Measurements from ENCODE around the gene DCN.
A peak's percentile ranks its signal among the peaks of the same experiment; 100 is the strongest.

DCN gene

DNA sequence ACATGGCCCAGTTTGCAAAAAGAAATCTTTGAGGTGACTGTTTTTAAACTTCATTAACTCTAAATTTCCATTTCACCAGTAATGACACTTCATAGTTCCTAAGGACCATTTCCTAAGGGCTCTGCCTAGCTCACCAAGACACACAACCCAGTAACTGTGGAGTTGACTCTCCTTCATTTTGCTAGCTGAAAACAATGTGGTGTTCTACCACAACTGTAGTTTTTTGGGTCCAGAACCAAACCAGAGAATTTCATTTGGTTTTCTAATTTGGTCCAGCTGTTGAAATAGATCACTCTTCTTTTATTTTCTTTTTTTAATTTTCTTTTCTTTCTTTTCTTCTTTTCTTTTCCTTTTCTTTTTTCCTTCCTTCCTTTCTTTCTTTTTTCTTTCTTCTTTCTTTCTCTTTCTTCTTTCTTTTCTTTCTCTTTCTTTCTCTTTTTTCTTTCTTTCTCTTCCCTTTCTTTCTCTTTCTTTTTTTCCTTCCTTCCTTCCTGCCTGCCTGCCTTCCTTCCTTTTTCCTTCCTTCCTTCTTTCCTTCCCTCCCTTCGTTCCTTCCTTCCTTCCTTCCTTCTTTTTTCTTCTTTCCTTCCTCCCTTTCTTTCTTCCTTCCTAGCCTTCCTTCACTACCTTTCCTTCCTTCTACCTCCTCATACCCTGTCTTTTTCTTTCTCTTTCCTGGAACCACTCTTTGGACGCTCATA lies 52.8 kb downstream of the DCN start:
- no peak for DNase-seq

GRCh38 chr12:91127751-91128150 lies 54.9 kb downstream of the DCN start:
- DNase-seq: no peak

DNA sequence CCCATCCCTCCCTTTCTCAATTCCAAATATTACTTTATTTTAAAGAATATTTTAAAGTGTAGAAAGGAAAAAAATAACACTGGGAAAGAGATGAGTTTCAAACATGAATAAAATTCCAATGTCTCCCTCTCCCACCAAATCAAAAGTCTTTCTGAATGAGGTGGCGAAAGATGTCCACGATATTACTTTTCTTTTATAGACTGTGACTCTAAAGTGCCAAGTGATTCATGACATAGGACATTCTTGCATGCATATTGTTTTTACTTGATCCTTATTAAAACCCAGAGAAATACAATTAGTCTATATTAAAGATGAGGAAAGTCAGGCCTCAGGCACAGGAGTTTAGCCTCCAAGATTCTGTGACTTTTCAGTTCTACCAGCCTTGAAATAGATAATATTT lies 55.3 kb downstream of the DCN start:
- DNase-seq: no peak

DNA sequence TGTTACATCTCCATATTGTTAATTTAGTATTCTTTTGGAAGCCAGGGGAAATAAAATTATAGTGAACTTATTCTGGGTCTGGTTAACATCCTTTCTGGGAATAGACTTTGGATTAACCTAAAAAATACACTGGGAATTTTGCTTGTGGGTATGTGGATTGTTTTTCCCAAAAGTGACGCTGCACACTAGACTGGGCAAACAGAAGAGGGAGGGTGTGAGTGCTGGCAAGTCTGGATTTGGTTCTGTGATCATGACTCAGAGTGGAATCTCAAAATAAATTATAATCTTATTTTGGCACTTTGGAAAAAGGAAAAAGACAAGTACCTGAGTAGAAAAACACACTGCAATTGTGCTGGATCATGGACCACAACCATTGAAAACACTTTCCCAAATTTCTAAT lies 56.1 kb downstream of the DCN start:
- no peak for DNase-seq

DNA sequence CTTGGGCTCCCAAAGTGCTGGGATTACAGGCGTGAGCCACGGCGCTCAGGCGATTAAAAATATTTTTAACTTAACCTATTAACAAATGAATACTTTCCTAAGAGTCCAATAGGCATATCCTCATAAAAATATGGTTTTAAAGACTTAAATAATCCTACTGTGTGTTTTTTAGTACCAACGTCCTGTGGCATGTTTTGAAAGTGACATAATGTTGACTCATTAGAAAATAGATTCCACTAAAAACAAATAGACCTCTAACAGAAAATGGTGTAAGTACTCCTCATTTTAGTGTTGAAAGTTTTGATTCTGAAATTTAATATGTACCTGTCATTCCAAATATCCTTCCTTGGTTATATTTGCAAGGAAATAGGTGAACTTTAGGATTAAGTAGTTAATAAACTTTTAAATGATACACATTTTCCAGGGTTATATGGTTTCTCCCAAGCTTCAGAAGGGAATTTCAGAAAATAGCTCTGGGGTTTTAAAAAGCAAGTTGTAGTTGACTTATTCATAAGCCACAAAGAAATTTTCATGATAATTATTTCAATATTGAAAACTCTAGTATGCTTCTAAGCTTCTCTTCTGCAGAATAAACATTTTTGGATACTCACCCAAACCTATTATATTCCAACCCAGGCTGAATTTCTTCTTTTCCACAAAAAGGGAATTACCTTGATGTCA lies 59.2 kb downstream of the DCN start:
- no peak for DNase-seq

- DNase-seq: no peak
These were observed 61.8 kb downstream of the DCN start for GRCh38 chr12:91120781-91121180.

- no peak for DNase-seq
These were observed 63.5 kb downstream of the DCN start for GRCh38 chr12:91119089-91119488.

GRCh38 chr12:91113621-91114020 lies 69.0 kb downstream of the DCN start:
- DNase-seq: no peak

GRCh38 chr12:91111366-91112325 lies 71.0 kb downstream of the DCN start, which contains the start of gene LUM:
LUM (minus strand) TSS chr12:91111494; CDS start chr12:91108979, 2,515 bp downstream.
- DNase-seq: no peak

- DNase-seq: no peak
These were observed 72.2 kb downstream of the DCN start for GRCh38 chr12:91110311-91110924.

DNA sequence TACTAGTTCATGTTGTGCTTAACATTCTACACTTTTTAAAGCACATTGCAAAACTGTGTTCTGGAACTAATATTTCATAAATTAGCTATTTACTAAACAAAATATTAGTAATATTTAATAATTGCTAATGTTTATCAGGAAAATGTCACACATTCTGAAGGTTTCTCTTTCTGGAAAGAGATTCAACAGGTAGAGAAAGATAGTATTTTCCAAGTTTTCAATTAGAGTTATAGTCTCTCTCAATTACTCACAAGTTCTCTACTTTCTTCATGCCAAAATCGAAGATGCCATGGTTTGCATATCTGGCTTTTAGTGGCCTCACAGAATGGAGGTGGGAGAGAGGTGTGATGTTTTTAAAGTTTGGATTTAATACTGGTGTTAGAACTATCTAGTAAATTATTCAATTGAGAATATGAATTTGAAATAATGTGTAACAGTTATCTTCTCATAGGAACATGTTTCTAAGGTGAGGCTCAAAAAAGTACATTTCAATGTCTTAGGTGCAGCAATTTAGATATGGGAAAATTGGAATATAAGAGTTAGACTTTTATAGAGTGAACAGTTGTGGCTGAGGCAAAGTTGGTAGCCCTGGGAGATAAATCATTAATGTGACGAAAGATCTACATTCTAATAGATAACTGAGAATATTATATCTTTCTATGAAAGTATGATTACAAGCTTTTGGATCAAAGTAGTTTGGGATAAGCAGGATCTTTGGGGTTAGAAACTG lies 72.9 kb downstream of the DCN start:
- DNase-seq: no peak

DNA sequence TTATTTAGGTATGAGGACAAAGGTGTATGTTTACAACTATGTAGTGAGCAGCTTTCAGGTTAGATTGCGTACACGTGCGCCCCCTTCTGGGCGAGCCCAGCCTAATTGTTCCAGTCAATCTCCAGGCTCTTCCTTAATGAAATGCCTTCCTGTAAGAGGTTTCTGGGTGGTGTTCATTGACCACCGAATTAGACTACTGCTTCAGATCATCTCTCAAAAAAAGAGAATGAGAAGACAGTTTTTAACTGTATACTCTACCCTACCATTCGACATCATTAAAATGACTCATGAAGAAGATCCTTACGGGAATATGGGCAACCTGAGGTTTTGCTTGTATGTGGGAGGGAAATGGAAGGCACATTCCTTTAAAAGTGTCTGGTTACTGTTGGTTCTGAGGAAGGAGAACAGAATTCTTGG lies 73.5 kb downstream of the DCN start:
- DNase-seq: peak; percentile 28

- DNase-seq: no peak
These were observed 74.3 kb downstream of the DCN start for GRCh38 chr12:91108196-91108755.

- no peak for DNase-seq
These were observed 76.3 kb downstream of the DCN start for GRCh38 chr12:91106283-91106682.

DNA sequence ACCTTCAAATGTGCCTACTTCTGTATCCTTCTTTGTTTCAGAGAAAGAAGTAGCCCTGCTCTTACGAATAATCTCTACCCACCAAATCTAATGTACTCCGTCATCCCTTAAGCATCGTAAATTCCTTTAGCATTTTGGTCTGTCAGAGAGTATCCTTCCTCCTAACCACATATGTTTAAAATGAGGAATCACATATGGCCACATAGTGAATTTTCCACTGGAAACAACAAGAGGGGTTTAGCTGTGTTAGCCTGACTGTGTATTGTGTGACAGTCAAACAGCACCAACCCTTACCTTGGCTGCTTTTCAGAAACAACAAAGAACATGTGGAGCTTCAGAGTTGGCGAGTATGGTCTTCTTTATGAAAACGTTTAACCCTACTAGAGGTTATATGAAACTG lies 76.8 kb downstream of the DCN start:
- no peak for DNase-seq

GRCh38 chr12:91104812-91105466 lies 77.7 kb downstream of the DCN start:
- no peak for DNase-seq

GRCh38 chr12:91103624-91104023 lies 79.0 kb downstream of the DCN start:
- DNase-seq: no peak

DNA sequence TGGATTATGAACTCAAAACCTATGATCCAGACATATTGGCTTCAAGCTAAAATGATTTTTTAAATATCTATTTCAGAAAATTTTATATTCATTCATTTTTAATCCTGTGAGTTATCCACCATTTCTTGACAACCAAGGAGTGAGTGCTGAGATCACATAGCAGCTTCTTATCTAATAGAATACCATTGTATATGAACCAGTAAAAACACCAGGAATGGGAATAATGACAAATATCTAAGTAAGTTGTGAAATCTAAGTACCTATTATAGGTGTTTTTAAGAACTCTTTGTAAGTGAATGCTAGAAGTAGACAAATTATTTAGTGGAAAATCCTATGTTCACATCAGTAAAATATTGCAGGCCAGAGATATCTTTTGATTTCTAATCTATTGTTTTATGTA lies 79.5 kb downstream of the DCN start:
- no peak for DNase-seq

GRCh38 chr12:91100906-91101305 lies 81.7 kb downstream of the DCN start:
- no peak for DNase-seq

GRCh38 chr12:91099836-91100235 lies 82.8 kb downstream of the DCN start:
- no peak for DNase-seq

- no peak for DNase-seq
These were observed 83.3 kb downstream of the DCN start for GRCh38 chr12:91099341-91099740.
